Measurements from ENCODE around the gene HORMAD2.

Gene HORMAD2

GRCh38 chr22:30113494-30113893 is 33.2 kb downstream of the HORMAD2 start:
- DNase-seq, result no peak

- DNase-seq, result no peak
Observed at GRCh38 chr22:30114361-30114760, 34.1 kb downstream of the HORMAD2 start.

GRCh38 chr22:30115705-30116104 is 35.4 kb downstream of the HORMAD2 start:
- no peak for DNase-seq

GRCh38 chr22:30116362-30117117 is 36.3 kb downstream of the HORMAD2 start:
- DNase-seq, result no peak

- DNase-seq, result no peak
Observed at GRCh38 chr22:30117256-30117655, 37.0 kb downstream of the HORMAD2 start.

GRCh38 chr22:30118291-30118690 is 38.0 kb downstream of the HORMAD2 start:
- no peak for DNase-seq

GRCh38 chr22:30121960-30122359 is 41.7 kb downstream of the HORMAD2 start:
- DNase-seq, result no peak

- DNase-seq, result no peak
Observed at GRCh38 chr22:30123463-30123862, 43.2 kb downstream of the HORMAD2 start.

- no peak for DNase-seq
Observed at GRCh38 chr22:30127749-30128166, 47.5 kb downstream of the HORMAD2 start.

GRCh38 chr22:30128511-30128910 is 48.2 kb downstream of the HORMAD2 start:
- no peak for DNase-seq

- DNase-seq, result no peak
Observed at GRCh38 chr22:30129636-30130035, 49.4 kb downstream of the HORMAD2 start.

GRCh38 chr22:30132290-30132996 is 52.2 kb downstream of the HORMAD2 start:
- no peak for DNase-seq

- DNase-seq, result no peak
Observed at GRCh38 chr22:30140414-30140813, 60.1 kb downstream of the HORMAD2 start.

GRCh38 chr22:30143265-30143664 is 63.0 kb downstream of the HORMAD2 start:
- DNase-seq, result no peak

GRCh38 chr22:30144391-30144790 is 64.1 kb downstream of the HORMAD2 start:
- DNase-seq, result no peak

GRCh38 chr22:30150212-30150611 is 69.9 kb downstream of the HORMAD2 start:
- no peak for DNase-seq

GRCh38 chr22:30158277-30158676 is 78.0 kb downstream of the HORMAD2 start:
- no peak for DNase-seq

- no peak for DNase-seq
Observed at GRCh38 chr22:30158744-30159500, 78.7 kb downstream of the HORMAD2 start.

GRCh38 chr22:30159561-30160353 is 79.5 kb downstream of the HORMAD2 start:
- no peak for DNase-seq

- no peak for DNase-seq
Observed at GRCh38 chr22:30161051-30161469, 80.8 kb downstream of the HORMAD2 start.

GRCh38 chr22:30167296-30167695 is 87.0 kb downstream of the HORMAD2 start:
- no peak for DNase-seq

GRCh38 chr22:30167734-30168133 is 87.5 kb downstream of the HORMAD2 start:
- no peak for DNase-seq

- DNase-seq, result no peak
Observed at GRCh38 chr22:30169002-30169401, 88.7 kb downstream of the HORMAD2 start.

Measured in activated CD4-positive, alpha-beta T cell treated with anti-CD3 and anti-CD28 coated beads for 1 hour (primary cell).